DOHH2 (cell line): ENCODE data around the gene HMX3.

Experiments used
- CTCF ChIP-seq: fragments of 200-600 bp; sonication (generic); IDR thresholded peaks from one replicate; pipeline ENCODE4 v1.5.1; 2014; ENCODE audit warnings: antibody characterized with exemption, mild to moderate bottlenecking, low read depth, low read length; ENCODE audit not compliant: poor library complexity, severe bottlenecking
- EZH2phosphoT487 ChIP-seq: fragments of 200-600 bp; sonication (generic); IDR thresholded peaks from 2 replicates; pipeline ENCODE4 v1.6.1; 2017; ENCODE audit warnings: borderline replicate concordance, mild to moderate bottlenecking, antibody characterized with exemption, low read length, moderate library complexity, mixed read lengths

GRCh38 chr10:123135415-123136141 is at the start of gene HMX3:
- TF ChIP-seq CTCF = no peak
- no peak; the same call in 1 of the 2 replicates for TF ChIP-seq EZH2phosphoT487
